HG03354 (cell line): ENCODE measurements around the gene RAB35.

Experiments used
- ATAC-seq: cut with Tn5 transposase; IDR thresholded peaks from one replicate; pipeline ENCODE4 v1.9.1; 2021; ENCODE audit warnings: mild to moderate bottlenecking; ENCODE audit not compliant: unreplicated experiment, poor library complexity, severe bottlenecking

RAB35 gene

GRCh38 chr12:120136093-120136770 lies 19.7 kb upstream of the RAB35 start:
- no peak for ATAC-seq

DNA sequence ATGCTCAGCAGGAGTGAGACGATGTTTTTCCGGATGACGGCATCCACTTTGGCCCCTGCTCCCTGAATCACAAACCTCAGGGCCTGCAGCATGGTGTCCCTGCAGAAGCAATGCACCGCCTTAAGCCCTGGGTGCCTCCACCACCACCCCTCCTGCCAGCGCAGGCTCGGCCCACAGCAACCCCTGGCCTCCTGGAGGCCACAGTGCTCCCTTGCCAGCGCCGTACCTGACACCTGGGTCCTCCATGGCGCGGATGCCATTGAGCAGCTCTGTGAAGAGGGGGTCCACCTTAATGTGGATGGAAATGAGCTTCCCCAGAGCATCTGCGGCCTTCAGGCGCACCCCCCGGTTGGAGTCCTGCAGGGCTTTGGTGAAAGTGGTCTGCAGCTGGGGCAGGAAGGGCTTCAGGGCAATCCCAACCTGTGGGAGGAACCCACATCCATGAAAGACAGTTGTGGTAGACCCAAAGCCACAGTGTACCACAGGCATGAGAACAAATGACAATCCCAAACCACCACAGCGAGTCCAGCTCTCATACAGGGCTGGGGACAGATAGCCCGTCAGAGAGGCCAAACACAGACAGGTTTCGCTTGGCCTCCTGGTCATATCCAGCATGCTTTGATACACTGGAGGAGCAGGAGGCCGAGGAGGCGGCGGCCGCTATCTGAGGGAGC lies 17.9 kb upstream of the RAB35 start:
- ATAC-seq = no peak

GRCh38 chr12:120132863-120133385 lies 16.4 kb upstream of the RAB35 start:
- ATAC-seq = peak; percentile 92

GRCh38 chr12:120132054-120132836 lies 15.7 kb upstream of the RAB35 start:
- no peak for ATAC-seq

DNA sequence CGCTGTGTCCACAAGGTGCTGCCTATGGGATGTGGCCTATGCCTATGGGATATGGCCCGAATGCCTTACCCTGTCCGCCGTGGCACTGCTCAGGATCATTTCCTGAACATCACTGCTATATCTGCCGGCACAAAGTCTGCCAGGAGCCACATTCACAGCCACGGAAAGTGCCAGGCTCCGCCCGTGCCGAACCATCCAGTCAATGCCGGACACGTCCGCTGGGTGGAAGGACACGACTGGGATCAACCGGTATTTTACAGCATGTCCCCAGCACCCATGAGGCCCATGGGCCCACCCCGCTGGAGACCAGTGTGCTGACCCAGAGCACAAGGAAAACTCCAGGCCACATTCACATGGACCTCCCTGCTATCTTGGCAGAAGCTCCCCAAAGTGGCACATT lies 14.6 kb upstream of the RAB35 start:
- no peak for ATAC-seq

- no peak for ATAC-seq
Measured at GRCh38 chr12:120130011-120130410, 13.5 kb upstream of the RAB35 start.

DNA sequence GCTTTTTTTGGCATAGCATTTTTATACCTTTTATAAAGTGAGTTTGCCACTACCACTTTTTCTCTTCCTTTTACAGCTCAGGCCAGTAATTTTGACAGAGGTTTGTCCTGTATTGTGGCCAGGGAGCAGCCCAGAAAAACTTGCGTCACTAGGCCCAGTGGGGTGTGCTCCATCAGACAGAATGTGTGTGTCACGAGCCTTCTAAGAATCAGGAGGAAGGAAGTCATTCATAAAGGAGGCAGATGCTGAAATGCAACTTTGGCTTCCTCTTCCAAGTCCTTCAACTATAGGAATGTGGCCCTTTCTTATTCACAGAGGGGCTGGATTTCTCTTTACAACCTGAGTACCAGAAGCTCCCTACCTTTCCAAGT lies 10.1 kb upstream of the RAB35 start:
- ATAC-seq = no peak

DNA sequence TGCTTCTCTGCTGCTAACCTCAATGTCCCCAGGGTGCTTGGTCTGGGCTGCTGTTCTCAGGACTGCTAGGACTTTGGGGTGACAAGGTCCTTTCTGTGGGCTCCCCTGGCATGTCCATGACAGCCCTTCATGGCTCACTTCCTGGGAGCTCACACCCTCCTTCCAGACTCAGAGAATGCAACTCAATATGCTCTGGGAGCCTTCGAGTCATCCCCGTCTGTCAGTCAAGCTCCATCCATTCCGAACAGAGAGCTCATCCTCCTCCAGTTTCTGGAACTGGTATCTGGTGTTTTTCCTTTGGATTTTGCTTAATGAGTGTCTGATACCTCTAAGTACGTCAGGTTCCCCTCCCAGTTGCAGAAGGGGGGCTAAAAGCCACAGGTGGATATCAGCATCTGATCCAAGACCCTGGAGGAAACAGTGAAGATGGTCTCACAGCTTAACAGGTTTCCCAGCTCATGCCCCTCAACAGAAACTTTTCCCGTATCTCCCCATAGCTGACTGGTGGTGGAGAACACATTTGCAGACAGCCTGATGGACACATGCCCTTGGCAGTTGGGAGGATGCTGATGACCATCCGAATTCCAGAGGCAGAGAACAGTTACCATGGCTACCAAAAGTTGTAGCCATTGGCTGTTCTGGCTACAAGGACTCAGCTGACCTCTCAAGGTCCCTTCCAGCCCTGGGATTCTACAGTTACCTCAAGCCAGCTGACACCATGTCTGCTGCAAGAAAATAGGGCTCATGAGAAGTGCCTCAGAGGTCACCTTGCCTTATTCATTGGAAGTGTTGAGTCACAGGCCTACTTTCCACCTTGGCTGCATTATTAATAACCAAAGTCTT lies 9.5 kb upstream of the RAB35 start:
- ATAC-seq = no peak

DNA sequence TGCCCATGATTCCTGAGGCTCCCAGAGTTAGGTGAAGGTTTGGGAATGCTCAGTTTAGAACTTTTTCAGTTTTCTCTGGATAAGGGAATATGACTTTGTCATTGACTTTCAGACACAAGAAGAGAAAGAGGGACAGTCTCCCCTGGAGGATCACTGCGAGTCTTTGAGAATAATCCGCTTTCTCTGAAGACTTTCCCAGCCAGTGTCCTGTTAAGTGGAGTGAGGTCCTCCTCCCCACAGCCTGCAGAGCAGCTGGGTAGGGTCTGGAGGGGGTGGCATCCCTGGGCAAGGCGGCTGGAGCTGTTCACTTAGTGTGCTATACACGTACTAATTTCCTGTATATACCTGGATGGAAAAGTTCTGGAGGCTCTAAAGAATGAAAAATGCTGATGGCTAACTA lies 8.5 kb upstream of the RAB35 start:
- no peak for ATAC-seq

DNA sequence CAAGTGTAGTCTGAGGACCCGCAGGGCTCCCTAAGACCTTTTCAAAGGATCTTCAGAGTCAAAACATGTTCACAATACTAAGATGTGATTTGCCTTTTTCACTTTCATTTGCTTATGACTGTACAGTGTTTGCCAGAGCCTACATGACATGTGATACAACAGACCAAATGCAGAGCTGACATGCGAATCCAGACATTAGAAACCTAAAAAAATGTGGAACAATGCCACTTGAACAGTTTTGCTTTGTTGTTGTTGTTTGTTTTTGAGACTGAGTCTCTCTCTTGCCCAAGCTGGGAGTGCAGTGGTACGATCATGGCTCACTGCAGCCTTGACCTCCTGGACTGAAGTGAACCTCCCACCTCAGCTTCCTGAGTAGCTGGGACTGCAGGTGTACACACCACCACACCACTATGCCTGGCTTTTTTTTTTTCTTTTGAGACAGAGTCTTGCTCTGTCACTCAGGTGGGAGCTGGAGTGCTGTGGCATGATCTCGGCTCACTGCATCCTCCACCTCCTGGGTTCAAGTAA lies 5.3 kb upstream of the RAB35 start:
- peak; percentile 52 for ATAC-seq

DNA sequence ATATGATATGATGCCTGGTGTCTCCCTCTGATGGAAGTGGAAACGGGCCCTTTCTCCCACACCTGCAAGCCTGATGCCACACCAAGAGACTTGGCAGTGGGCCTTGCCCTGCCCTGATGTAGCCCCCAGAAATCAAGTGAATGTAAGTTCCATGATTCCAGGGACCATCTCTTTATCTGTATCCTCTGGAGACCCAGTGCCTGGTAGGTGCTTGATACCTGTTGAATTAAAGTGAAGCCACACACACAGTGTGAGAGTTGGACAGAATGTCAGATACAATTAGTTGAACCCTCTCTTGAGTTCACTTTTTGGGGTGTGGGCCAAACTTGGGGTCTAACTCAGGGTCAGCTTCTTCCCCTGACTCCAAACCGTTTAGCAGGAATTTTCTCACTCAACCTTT lies 4.8 kb upstream of the RAB35 start:
- no peak for ATAC-seq

- ATAC-seq = no peak
Measured at GRCh38 chr12:120119271-120119973, 2.9 kb upstream of the RAB35 start.

DNA sequence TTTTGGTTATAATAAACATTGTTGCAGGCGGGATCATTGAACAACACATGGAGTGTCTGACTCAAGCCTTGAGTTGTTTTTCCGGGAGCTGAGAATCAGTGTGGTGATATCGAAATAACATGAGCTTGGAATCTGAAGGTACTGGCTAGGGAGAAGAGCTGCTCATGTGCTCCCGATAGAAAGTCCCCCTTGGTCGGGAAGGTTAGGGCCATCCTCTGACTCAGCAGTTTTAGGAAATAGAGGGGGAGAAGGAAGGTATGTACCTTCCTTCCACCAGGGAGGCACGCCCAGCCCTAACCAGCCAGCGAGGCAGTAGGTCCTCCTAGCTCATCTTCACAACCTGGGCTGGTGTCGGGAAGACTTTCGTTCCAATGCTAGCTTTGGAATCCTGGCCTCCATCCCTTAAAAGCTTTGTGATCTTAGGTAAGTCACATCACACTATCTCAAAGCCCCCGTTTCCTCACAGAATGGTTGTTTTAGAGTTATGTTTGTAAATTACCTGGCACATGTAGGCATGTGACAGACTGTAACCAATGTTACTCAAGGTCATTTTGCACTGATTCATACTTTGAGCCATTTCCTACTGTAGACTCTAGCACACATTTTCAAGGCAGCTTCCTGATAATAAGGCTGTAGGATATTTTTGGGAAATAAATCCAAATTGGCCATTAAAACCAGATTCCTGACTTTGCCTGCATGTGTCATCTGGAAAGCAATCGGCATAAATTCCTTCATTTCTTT lies 1.9 kb upstream of the RAB35 start:
- no peak for ATAC-seq

DNA sequence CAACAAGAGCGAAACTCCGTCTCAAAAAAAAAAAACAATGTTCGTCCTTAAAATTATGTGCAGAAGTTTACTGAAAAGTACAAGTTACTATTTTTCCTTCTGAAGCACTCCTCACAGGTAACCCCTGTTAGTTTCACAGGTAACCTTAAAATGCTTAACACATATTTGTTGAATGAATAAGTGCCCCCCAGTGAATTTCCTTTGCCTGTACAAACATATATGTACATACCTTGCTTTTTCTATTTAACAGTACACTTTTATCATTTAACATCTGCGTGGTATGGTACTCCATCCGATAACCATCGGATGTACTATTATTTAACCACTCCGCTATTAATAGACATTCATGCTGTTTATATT lies 1.4 kb upstream of the RAB35 start:
- no peak for ATAC-seq

- ATAC-seq = peak; percentile 46
Measured at GRCh38 chr12:120116792-120117651, 469 bp upstream of the RAB35 start.

- ATAC-seq = peak; percentile 7
Measured at GRCh38 chr12:120115692-120116440, 687 bp downstream of the RAB35 start.

DNA sequence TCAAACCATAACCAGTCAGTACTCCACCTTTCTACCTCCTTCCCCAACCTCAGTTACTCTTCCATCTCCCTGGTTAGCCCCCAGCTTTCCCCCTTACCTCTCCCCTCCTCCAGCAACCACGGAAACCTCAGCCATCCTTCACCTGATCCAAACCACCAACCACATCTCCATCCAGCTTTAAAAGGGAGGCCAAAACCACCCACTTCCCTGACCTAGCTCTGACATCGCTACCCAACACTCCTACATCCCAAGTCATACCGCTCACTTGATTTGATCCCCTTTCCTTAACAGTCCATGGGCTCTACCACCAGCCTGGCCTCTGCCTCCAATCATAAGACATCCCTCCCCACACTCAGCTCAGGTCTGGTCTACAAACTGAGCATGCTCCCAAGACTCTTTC lies 1.5 kb downstream of the RAB35 start:
- ATAC-seq = no peak
